NCI-H187 treated with DMSO at 0.1 percent for 48 hours (cell line): Measurements from ENCODE around the gene HS6ST3.

Source experiments
- DNase-seq: peaks from one replicate; lab custom pipeline; 2025; lab: John Stamatoyannopoulos, UW

HS6ST3 gene

DNA sequence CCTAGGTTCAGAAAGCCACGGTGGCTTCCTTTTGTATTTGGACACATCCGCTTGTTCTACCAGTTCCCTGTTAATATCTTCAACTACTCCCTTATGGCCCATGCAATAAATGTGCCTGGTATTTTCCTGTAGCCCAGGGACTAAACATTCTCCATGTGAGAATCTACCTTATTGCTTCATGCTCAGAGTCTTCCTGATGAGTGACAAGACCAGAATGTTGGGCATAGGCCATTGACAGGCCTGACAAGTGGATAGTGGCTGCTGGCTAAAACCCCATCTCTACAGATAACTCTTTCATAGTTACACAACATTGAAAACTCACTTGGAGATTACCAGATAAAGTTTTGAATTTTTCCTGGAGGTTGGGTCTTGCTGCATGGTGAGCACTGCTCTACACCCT is 449.9 kb downstream of the HS6ST3 start:
- no peak for DNase-seq

DNA sequence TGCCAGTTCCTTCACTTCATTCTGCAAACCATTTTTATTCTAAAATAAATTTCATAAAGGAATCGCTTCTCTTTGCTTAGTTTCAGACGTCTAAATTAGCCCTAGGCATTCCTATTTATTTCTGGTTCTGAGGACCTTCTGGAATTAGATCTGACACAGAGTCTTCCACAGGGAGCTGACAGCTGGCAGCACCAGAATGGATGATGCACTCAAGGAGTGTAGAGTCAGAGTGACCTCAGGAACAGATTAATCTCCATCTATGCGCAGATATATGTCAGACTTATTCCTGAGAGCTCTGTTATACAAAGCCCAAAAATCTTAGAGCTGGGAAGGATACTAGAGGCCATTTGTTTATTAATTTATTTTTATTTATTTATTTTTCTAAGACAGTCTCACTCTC is 450.8 kb downstream of the HS6ST3 start:
- no peak for DNase-seq

DNA sequence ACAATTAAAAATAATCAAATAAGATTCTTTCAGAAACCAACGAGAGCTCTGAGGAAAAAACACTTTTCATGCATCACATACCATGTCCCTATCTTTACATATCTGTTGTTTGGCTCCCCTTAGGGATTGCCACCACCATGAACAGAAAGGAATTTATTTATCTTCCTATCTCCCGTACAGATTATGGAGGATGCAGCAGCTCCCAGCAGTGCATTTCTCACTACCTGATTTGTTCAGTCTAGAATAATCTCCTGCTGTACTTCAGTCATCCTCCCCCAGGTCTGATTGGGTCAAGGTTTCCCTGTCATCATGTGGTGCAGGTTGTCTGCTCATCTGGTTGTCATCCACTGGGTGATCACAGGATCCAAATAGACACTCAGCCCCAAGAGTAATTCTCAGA is 453.1 kb downstream of the HS6ST3 start:
- no peak for DNase-seq

DNA sequence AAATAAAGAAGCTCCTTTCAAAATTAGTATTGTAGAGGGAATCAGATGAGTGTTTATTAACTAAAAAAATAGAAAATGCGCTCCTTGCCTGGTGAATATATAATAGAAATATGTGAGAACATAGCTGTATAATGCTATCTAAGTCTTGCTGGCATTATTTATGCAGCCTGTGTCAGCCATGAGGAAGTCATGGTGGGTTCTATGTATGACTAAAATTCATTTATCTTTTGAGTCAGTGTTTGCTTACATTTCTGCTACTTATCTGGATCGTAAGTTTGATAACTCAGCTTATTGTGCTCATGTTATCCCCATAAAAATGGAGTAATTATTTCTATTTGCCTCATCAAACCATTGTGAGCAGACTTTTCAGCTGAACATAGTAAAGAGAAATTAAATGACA is 455.1 kb downstream of the HS6ST3 start:
- no peak for DNase-seq

- no peak for DNase-seq
Measured at GRCh38 chr13:96546463-96546862, 456.6 kb downstream of the HS6ST3 start.

- DNase-seq: no peak
Measured at GRCh38 chr13:96551546-96551945, 461.6 kb downstream of the HS6ST3 start.

DNA sequence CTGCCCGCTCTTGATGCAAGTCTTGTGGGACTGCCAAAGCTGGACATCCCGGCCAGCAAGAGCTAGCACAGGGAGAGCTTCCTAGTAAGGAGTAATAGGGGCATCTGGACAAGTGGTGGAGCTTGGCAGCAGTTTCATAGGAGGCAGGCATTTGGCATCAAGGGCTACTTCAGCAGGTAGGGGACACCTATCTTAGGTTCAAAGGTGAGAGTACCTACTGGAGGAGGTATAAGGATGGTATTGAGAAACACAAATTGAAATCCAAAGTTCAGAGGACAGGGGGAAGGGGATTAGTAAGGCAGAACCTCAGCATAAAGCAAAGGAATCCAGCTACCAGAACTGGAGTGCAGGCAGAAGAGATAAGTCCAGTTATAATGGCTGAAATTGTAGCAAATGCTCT is 462.7 kb downstream of the HS6ST3 start:
- DNase-seq: no peak

GRCh38 chr13:96553796-96554195 is 463.9 kb downstream of the HS6ST3 start:
- no peak for DNase-seq

DNA sequence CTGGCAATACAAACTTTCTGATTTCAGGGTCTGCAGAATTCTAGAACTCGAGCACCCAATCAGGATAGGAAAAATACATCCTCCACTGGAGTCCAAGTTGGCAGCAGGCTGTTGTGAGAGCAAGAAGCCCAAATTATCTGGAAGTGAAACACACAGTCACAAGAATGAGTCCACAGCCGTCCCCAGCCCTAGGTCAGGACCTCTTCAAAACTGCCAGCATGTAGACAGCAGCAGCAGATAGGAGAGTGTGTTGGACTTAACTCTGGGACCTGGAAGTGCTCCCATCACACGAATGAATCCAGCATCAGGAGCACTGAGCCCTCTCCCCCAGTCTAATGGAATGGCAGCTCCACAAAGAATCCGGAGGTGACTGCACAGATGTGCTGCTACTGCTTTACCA is 483.7 kb downstream of the HS6ST3 start:
- no peak for DNase-seq

DNA sequence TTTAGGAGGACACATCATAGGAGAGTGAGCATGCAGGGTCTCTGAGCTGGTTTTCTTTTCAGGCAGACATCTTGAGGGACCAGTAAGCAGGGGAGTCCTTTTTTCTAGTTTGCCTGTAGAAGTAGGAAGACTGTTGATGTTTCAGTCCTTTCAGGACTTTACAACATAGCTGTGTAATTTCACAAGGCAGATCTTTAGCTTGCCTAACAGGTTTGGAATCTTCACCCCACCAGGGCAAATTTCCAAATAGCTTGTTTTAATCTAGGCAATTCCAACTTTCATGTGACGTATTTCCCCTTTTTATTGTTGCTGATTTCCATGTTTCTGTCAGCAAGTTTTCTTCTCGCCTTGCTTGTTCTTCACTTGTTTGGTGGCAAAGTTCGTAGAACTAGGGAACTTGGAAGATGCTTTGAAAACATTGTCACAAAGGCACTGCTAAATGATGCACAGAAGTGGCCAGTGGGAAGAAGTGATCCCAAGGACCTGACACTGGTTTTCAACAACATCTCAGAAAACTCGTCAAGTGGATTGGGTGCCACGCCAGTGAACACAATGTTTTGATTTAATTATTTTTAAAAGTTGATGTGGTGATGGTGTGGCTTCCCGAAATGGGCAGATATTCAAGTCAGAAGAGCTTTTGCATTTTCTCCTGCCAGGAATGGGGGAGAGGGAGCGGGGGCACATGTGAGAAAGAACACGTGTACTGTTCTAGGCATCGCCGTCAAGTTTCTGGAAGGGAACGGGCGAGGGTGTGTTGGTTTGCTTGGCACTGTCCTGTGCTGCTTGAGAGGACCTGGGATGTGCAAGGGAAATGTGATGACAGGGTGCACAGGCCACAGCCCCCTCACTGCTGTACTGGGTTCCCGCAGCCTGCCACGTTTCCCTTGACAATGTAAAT is 485.8 kb downstream of the HS6ST3 start:
- no peak for DNase-seq

DNA sequence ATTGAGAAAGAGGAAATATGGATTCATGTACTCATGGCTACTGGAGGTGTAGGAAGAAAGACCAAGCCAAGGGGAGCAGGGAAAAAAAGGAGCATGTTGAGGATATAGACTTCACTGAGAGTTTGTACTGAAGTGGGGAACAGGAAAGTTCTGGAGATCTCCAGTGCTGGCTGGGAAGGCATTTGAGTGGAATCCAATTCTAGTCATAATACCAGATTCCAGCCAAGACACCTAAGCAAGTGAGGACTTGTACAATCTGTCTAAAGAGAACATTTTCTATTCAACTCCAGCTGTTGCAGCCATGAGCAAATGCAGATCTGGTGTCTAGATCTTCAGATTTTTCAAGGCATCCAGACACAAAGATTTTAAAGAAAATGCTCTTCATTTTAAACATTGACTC is 491.8 kb downstream of the HS6ST3 start:
- no peak for DNase-seq

GRCh38 chr13:96615252-96615651 is 525.3 kb downstream of the HS6ST3 start:
- DNase-seq: no peak

DNA sequence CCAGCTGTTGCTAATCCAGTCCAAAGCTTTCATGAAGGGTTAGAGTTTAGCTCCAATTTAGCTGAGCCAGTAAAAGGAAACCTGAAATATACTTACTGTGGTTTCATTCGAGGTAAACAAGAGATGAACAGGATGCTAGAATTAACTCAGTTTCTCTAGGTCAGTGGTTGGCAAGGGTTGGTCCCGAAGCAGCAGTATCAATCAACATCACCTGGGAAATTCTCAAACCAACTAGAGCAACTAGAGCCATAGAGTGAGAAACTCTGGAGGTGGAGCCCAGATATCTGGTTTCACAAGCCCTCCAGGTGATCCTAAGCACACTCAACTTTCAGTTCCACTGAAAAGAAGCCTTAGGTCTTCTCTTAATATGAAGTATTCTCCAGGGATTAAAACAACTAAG is 527.6 kb downstream of the HS6ST3 start:
- no peak for DNase-seq

GRCh38 chr13:96621634-96622183 is 531.8 kb downstream of the HS6ST3 start:
- DNase-seq: no peak

DNA sequence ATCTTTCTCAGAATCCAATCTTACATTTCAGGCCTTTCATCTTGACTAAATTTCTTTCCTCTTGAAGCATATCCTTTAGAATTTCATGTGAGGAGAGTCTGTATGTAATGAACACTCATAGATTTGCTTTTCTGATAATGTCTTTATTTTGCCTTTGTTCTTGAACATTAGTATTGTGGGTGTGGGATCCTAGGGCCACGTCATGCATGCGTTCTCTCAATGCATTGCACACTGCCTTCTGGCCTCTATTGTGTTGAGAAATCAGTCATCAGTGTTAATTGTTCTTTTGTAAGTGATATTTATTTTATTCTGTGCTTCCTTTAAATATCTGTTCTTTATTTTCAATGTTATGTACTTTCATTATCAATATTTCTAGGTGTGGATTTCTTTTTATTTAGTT is 539.4 kb downstream of the HS6ST3 start:
- DNase-seq: no peak

DNA sequence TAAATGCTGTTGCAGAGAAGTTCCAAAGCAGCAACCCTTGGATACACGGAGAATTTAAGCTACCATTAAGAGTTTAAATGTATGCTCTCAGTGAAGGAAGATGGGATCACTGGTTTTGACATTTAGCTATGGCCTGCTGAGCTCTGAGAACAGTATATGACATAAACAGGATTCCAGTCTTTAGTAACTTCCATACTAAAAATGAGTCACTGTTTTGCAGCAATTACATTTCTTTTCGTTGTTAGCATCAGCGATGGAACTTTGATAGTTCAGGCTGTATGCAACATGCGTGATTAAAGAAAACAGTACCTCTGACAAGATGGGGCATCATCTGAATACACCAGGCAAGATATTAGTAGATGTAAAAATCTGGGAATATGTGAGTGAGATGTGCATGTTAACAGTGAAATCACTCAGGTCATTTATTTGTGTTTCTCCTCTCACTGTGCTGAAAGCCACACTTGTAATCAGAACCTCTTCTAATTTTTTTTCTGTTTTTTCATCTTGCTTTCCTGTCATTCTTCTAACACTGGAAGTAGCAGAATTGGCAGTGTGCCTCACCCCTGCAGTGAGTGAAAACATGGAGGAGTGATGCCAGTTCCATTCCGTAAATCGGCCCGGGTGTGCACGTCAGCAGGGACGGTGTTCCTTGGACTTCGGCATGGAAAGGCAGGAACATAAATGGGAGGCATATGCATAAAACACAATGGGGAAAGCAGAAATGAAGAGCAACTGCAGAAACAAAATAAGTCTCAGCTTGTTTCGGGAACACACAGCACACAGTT is 542.8 kb downstream of the HS6ST3 start:
- no peak for DNase-seq

DNA sequence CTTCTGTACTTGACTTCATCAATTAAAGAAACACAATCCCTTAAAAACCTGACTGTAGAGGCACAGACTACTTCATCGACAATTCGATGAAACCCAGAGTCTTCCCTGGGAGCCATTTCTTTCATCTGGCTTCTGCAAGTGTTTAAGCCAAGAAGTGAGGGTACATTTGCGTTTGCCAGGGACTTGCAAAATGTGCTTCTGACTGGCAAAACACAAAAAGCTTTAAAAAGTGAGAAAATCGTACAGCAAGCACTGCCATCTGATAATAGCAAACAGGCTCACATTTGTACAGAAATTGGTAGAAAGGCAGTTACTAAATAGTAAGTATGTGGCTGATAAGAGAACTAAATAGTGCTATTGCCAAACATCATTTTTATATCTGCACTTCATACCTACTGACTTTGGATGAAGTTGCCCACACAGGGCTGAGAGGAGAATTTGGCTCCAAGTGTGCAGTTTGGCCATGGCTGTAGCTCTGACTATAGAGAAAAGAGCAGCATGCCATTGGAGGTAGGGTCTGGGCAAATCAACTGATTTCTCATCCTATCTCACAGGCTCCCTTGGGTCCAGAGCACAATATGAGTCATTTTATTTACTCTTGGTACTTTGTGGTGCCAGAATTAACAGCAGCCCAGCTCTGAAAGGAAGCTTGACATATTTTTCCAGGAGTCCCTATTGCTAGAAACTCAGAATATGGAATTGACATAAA is 546.2 kb downstream of the HS6ST3 start:
- no peak for DNase-seq

DNA sequence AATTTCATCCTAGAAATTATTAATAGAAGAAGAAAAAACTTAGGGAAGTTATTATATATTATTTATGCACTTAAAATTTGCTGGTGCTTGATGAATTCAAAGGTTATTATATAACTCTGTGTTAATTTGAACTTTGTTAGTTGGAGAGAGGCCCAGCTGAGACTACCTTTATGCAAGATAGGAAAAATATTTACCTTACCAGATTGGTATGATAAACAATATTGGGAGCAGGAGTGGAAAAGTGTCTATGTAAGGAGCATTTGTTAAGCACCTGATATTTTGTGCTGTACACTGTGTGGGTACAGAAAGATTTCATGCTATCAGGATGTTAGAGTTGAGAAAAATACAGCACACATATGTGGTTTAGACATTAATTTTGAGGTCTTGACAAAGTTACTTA is 547.1 kb downstream of the HS6ST3 start:
- no peak for DNase-seq

DNA sequence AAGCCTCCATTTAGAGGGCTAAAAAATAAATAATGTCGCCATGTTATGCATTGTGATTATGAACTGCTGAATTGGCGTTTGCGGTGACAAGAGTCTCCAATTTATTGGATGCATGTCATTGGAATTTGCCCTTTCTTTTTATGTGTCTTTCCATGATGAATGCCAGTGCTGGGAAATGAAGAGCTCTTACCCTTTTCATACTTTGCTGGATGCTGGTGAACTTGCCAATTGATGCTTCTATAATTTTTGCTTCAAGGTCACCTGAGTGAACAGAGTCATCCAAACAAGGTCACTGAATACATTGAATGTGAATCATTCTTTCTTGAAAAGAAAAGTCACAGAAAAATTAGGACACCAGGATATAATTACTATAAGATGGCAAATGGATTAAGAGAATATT is 556.2 kb downstream of the HS6ST3 start:
- no peak for DNase-seq

DNA sequence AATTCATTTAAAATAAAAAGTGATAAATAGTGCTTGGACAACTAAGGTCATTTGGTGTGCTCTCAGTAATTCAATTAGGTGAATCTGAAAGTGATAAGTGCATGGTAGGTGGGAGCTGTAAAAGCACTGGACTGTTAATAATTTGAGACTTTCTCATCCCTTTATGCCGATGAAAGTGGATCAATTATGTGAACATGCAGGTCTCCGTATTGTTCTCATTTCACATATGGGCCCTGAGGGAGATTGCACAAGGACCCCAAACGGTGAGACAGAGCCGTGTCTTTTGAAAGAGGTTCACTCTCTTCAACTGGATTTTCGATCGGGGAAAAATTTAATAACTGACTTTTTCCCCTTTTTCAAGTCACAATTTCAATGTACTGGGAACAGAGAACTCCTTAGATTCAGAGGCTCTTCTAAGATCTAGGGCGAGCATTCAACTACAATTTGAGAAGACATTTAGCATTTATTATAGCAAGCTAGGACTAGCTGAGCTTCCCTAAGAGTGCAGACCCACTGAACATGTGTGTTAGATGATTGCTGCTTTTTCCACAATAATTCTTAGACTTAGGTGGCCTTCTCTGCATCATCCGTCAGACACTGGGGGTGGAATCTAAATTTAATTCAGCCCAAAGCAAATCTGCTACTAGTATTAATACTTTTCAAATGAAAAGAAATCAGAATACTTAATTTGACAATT is 556.8 kb downstream of the HS6ST3 start:
- DNase-seq: no peak

DNA sequence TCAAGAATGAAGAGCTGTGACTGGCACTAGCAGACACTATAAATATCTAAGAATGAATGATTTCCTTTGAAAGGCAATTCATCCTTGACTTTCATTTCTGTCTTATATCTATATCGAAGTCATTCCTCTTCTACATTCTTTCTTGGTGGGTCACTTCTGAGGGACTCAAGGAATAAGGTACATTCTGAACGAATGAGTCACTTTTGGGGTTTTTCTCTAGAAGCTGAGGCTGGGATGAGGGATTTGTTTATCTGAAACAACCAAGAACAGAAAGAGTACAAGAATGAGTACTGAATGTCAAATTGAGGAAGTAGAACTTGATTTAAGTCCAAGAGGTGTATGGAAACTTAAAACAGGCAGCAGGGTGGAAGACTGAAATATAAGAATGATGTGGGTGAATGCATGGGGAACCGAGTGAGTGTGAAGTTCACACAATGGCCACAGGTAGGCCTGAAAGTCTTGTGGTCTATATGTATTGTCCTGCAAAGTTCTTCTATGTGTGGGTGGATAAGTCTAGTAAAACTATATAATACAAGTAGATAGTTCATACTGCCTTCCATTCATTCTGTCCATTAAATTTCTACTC is 560.5 kb downstream of the HS6ST3 start:
- no peak for DNase-seq
